G401 (cell line): ENCODE data around the gene RBMS3. TPM values are rescaled to one million over a fixed set of nuclear protein-coding genes. Genes with fewer than 3 reads are reported as not detected.
"Not testable (repeated sequence)": the region's sequence is repeated elsewhere in the genome, so short reads cannot be mapped to it uniquely, and the experiment has no call there.

ENCODE experiments used
- DNase-seq: peaks from one replicate; pipeline ENCODE4 v3.0.0-alpha.2; 2015; ENCODE audit warnings: low spot score
- in situ Hi-C: cut with HindIII; loops from 2 replicates; pipeline ENCODE4 v1.10.0; 2016; ENCODE audit warnings: low sequenced_read_pairs, mixed read lengths
- total RNA-seq: library from RNA; depleted of rRNA; stranded (reverse); fragments of >200 nt; shearing (Covaris generic); gene quantifications from 2 replicates; pipeline ENCODE4 v1.2.3, GENCODE V29; 2014

The RBMS3 gene
- total RNA-seq, 1 experiment from 2014 or later, result 0.20 TPM

DNA sequence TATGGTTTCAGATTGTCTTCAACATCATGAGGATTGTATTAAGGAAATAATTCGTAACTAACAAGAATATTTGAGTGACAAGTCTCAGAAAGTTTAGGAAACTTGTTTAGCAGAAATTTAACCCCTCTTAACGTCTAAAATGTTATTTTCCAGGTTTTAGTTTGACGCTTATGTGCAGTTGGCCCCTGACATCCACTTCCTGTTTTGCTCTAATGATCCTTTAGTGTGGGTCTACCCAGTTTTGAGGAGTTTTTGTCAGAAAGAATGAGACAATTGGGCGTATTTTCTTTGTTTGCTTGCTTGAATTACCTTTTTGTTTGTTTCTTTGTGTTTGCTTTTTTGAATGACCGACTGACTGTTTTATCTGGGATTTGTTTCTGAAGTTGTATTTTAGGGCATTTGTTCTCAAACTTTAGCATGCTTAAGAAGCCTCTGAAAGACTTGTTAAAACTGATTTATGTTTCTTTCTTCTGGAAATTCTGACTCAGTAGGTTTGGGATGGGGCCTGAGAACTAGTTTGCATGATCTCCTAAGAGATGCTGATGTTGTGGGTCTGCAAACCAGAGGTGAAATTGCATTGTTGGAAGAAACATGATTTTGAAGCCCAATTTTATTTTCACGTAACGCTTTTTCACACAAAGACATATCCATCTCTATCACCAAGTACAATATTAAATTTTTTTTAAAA, 20.6 kb downstream of the RBMS3 start:
- DNase-seq, result no peak
- in situ Hi-C loops, result no loop called here

DNA sequence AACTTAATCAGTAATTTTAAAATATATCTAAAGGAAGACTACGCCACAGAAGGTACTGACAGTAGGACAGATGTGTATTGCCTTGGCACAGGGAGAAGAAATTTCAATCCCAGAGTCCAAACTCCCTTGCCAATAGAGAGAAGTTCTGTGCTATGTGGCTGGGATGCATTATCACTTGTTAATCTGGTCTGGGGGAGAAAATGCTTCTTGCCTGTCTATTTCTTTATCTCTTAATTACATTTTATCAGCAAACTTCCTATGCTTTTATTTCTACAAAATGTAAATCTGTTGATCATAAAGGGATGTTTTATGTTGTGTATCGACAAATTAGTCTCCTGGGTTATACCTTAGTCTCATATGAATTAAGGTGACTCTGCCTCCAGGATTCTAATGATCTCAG, 21.7 kb downstream of the RBMS3 start:
- no peak for DNase-seq
- in situ Hi-C loops, result no loop called here

DNA sequence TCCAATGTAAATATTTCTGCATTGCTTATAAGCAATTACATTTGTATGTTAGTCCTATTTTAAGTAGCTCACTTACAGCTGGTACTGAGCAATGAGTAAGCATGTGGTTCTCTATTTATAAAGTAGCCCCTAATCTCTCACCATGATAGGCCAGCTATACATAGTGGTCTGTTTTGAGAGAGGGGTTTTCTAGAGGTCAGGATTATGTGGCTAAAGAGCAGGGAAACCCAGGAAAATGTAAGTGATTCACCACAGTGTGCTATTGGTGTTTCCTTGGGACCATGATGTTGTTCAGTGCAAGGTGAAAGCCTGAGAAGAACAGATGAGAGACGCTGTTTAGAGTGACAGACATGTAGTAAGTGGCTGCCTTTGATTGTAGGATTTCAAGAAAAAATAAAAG, 26.4 kb downstream of the RBMS3 start:
- in situ Hi-C loops, result no loop called here
- DNase-seq, result no peak

DNA sequence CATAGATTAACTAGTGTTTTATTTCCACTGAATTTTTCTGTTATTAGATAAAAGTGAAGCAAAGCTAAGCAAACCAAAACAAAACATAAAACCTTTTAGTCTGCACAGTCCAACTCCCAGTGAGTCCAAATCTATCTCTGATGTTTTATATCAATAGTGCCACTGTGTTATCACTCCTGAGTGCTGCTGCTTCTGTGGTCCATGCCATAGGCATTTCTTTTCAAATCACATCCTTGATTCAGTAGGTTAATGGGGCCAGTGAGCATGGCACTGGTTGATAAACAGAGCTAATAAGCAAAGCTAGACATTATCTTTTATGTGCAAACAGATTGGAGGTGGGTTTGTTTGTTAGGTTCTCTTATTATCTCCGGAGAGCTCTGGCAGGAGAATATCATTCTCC, 30.0 kb downstream of the RBMS3 start:
- DNase-seq, result no peak
- in situ Hi-C loops, result no loop called here

DNA sequence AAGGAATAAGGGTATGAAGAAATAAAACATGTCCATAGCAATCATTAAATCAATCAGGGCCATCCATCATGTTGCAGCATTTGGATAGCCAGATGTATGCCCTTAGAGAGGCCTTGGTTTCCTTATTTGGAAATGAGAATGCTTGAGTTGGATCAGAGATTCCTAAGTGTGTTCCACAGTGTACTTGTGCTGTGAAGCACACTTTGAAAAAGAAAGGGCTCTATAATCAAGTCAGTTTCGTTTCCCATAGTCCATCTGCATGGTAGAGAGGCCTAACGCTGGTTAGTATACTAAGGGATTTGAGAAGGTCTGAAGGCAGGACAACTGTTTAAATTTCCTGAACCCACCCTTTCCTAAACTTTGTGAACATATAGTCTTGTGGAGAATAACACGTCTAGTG, 30.9 kb downstream of the RBMS3 start:
- in situ Hi-C loops, result no loop called here
- no peak for DNase-seq

DNA sequence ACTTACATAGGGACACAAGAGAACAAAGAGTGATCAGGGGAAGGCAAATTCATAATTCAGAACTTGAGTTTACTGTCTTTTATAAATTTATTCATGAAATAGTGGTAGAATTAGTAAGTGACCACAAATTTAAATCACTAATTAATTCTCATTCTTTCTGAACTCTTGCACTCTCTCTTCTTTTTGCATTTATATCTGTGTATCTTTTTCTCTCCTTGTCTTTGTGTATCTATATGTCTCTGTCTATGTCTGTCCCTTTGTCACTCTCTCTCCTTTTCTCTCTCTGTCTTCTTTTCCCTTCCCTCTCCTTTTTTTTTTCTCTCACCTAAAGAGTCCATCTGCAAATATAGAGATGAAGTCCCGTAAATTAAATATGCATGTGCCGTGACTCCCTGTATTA, 31.5 kb downstream of the RBMS3 start:
- in situ Hi-C loops, result no loop called here
- no peak for DNase-seq

DNA sequence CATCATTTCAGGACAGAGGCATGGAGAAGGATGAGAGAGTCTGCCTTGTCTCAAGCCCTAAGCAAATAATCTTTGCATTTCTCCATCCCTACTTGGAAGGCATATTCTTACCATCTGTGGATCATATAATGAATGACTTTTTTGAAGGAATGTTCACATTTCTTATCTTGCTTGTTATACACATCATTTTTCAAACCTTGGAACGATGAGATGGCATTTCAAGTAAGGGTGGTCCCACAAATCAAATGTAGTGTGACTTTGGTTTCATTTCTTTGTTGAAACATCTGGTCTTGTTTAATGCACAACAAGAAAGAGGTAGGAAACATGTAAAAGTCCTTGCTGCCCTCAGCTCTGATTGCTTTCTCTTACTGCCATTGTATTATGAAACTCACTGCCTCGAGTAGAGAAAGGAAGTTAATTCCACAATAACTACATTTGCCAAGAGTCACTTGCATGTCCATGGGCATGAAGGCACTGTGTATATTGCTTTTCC, 32.1 kb downstream of the RBMS3 start:
- no peak for DNase-seq
- in situ Hi-C loops, result no loop called here

DNA sequence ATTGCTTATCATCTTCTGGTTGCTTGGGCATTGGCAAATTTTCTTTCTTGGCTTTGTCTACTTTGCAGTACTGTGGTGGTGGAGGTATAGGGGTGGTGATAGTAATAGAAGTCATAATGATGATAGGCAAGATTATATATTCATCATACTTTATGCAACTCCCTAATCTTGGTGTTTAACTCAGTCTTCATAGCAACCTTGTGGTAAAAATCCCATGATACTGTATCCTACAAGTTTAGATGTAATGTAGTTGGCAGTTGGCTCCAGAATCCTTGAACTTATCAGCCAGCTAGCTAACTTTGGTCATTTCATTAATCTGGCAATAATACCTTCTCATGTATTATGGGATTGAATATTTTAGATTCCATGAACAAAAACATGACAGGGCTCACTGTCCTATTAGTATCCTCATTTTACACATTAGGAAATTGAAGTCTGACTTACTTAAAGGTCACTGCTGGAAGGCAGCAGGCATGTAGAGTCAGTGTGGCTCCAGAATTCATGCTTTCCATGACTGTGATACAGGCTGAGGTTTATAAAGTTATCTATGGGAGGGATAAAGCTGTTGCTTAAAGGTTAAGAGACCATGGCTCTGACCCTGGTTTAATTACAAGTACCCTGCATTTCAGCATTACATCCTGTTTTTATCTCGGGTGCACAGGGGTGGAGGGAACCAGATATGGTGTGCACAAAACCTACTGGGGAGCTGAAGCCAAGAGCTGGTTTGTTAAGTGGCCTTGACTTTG, 33.3 kb downstream of the RBMS3 start:
- DNase-seq, result no peak
- in situ Hi-C loops, result no loop called here

DNA sequence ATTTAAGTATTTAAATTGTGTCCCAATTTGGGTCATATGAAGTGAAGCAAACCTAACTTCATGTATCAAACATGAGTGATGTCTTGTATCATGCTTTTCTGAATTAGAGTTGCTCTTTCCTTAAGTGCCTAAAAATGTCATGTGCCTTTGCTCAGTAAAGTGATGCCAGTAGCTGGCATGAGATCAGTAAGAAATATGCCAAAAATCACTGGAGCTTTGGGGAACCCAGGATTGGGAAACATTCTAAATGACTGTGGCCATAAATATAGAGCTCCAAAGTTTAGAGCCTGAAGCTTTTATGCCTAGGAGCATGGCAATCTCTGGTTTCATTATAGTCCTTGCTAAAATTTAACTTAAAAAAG, 33.8 kb downstream of the RBMS3 start:
- DNase-seq, result no peak
- in situ Hi-C loops, result no loop called here

DNA sequence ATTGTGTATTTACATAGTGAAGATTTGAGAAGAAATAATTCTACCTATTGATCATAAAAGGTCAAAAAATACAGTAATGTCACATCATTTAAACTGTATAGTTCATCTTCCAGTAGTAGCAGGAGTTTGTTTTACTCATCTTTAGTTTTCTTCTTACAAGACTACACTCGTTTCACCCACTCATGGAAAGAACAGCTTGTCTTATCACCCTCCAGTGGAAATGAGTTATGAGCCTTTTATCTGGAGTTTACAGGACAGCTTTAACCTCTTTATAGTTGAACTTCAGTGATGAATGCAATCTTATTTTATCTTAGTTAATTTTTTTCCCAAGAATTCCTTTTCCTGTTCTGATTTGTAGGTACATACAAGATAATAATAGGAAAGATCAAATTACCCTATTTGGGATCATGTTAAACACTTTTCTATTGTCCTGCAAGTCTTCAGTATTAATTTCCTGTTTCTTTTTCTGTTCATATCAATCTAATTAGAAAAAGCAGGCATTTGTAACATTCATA, 36.8 kb downstream of the RBMS3 start:
- in situ Hi-C loops, result no loop called here
- no peak for DNase-seq

DNA sequence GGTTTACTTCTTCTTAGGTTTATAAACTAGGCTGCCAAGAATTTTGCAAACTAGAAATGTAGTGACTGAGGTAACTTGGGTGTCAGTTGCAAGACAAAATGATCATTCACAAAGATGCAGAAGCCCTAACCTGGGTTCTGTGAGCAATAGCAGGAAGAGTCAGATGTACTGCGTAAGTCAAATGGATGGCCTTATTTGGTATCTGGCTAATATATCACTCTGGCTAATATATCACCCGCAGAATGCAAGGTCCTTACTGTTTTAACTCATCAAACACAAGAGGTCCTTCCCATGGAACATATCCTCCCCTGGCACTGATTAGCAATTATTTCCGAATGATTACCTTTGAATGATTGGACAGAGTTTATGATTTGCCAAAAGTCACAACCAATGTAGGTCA, 37.4 kb downstream of the RBMS3 start:
- in situ Hi-C loops, result no loop called here
- DNase-seq, result no peak

DNA sequence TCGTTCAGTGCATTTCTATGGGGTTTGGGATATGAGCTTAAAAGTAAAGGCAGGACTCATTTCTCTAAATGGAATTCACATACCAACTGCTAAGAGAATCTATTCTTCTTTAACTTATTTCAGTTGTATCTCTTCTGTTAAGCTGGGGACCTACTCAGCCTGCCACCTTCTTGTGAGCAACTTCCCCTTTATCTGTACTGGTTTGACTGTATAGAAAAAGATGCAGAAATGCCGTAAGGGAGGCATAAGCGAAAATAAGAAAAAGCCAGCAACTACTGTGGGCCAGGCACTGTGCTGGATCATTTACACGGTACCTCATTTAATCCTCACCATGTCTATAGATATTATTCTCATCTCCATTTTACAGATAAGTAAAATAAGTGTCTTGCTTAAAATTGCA, 38.4 kb downstream of the RBMS3 start:
- no peak for DNase-seq
- in situ Hi-C loops, result no loop called here

DNA sequence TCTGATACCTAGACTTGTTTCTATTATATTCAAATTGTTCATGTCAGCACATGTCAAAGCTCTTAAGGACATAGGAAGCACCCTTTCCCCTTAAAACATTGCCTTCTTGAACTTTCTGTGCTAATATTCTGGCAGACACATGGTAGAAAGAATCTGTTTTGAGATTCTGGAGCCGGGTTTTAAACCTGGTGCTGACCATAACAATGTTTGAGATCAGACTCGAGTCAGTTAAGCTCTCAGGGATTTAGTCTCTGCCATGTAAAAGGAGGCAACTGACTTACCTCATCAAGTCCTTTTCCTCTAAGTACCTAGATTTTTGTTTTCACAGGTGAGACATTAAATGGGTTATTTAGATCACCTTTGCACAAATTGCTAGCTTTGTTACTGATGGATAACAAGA, 38.9 kb downstream of the RBMS3 start:
- no peak for DNase-seq
- in situ Hi-C loops, result no loop called here

DNA sequence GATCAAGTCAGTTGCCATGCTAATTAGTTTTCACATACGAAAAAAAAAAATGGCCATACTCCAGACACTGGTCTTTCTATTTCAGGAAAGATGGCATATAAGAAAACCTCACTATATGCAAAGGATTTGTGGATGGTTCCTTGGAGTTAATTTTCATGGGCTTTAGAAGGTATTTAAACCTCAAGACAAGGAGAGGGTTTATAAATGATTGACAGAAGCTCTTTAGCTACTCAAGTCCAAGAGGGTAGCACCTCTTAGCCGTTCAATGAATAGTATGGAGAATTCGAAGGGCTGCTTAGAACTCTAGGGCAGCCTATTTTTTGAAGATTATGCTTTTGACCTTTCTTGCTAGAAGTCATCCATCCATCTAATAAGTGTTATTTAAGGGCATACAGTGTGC, 41.7 kb downstream of the RBMS3 start:
- in situ Hi-C loops, result no loop called here
- no peak for DNase-seq

DNA sequence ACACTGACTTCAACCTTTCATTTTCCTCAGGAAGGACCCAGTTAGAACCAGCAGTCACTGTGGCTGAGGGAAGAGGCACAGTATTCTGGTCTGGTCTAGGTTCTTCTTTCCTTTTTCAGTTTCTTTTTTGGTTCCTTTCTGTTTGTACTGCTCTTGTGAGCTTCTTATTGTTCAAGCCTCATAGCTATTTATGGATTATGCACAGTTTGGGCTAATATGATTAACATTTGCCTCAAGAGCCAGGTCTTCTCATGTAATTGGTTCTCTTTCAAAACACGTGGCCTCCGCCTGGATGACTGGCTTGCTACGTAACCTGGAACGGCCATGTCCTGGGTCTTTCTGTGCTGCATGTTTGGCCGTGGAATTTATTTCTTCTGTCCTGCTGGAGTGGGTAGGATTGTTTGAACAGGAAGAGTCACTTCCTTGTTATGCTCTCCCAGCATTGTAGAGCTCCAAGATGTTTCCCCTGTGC, 43.3 kb downstream of the RBMS3 start:
- no peak for DNase-seq
- in situ Hi-C loops, result no loop called here

DNA sequence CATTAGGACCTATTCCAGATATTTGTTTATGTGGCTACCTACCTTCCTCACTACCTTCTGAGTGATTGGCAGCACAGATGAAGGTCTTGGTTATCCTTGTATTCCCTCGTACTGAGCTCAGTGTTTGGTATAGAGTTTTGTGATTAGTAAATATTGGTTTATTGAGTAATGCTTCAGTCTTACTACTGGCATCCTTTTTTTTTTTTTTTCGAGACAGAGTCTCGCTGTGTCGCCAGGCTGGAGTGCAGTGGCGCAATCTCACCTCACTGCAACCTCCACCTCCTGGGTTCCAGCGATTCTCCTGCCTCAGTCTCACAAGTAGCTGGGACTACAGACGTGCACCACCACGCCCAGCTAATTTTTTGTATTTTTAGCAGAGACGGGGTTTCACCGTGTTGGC, 45.7 kb downstream of the RBMS3 start:
- in situ Hi-C loops, DNase-seq: not testable (repeated sequence)

DNA sequence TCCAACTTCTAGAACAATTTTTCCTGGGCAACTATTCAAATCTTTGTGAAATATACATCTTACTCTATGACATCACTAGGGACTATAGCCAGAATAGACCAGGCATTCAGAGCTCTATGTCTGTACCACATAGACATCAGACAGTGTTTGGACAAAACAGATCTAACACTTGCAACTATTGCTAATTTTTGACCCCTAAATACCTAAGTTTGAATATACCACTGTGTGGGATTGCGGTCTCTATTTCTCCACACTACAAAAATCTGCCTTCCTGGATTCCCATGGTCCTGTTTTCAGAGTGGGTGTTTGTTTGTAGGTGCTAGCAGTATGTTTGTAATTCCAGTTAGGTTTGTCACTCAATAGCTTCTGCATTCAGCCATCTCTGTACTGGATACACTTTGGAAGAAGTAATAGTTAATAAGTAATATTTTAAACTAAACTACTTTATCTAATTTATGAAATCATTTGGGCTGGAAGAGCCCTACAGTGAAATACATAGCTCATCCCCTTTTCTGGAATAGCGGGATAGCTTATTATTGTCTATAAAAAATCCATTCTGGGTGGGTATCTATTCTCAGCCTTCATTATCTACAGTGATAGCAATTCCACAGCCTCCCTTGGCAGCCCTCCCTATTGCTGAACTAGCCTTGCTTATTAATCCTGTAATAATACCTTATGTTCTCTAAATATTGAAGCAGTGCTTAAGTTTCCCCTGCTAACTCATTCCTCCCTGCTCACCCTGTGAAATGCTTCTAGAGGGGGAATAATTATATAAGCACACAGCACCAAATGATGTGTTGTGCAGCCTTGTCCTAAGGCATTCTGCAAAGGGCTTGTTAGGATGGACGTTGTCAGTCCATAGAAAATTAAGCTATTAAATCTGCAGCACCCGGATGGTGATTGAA, 49.4 kb downstream of the RBMS3 start:
- DNase-seq, result no peak
- in situ Hi-C loops, result no loop called here

DNA sequence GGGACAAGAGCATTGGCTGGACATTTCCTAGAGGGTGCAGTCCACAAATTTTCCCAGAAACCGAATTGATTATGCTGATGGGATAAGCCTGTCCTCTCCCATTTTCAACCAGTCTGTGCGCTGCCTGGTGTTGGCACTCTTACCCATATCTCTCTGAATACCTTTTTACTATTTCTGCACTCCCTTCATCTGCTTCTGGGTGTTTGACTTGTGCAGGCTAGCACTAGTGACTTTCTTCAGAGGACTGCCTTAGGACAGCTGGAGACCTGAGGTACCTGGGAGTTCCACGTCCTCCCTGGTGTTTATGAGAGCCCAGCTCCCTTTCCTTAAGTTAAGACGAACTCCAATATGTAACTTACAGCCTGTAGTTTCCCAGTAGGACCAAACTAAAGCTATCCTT, 50.2 kb downstream of the RBMS3 start:
- DNase-seq, result no peak
- in situ Hi-C loops, result no loop called here

DNA sequence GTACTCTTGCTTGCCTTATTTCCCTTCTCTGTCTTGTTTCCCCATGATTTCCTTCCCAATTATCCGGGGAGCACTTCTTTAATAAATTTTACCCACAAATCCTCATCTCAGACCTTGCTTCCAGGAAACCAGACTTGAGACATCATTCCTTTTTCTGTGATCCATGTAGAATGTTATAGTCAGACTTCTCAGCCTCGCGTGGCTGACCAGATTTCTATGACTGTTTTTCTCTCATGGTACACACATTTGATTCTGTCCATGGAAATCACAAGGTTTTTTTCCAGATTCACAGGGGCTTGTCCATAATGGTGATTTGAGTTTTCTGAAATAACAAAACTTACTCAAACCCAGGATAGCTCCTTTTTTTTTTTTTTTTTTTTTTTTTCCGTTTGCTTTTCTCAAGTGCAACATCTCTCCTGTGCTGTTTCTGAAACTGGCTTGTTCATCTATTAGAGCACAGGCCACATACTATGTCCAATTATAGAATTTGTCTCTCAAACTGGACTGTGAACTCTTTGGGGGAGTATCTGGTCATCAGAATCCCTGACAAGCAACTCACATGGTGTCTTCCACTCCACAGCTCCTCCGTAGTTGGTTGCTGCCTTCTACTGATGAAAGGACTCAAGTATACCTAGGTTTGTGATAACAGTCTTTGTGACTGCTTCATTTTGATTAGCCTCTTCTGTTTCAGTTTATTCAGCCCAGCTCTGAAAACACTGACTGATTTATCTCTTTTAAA, 50.8 kb downstream of the RBMS3 start:
- DNase-seq, result no peak
- in situ Hi-C loops, result no loop called here
